Brain microvascular endothelial cell (primary cell): ENCODE results near the gene GNG7.

Experiments
- DNase-seq: peaks from one replicate; pipeline ENCODE4 v3.0.0-alpha.2; 2020
- H3K27ac ChIP-seq: fragments of 250-450 bp; sonication (Bioruptor Pico); 2 replicates; pipeline ENCODE4 v1.5.1; 2020; ENCODE audit warnings: mild to moderate bottlenecking, moderate library complexity
- H3K27me3 ChIP-seq: fragments of 250-450 bp; sonication (Bioruptor Pico); replicated peaks from 2 replicates; pipeline ENCODE4 v1.5.1; 2020; ENCODE audit warnings: mild to moderate bottlenecking
- H3K36me3 ChIP-seq: fragments of 250-450 bp; sonication (Bioruptor Pico); replicated peaks from 2 replicates; pipeline ENCODE4 v1.5.1; 2020; ENCODE audit warnings: mild to moderate bottlenecking
- H3K4me3 ChIP-seq: 2 replicates; pipeline ENCODE4 v1.5.1; 2011; ENCODE audit warnings: low read depth, mild to moderate bottlenecking, control low read depth, low read length, moderate library complexity
- in situ Hi-C: cut with HindIII; loops from 2 replicates; pipeline ENCODE4 v1.10.0; 2017; ENCODE audit warnings: low sequenced_read_pairs, low pct_ligation_motif_present
- TF ChIP-seq, protein P1 (sequence below): IDR thresholded peaks from 2 replicates; pipeline ENCODE4 v1.5.1; 2011; ENCODE audit warnings: low read depth, mild to moderate bottlenecking, moderate library complexity, low read length, control low read depth, inconsistent platforms; ENCODE audit errors: missing control alignments

Gene GNG7

DNA sequence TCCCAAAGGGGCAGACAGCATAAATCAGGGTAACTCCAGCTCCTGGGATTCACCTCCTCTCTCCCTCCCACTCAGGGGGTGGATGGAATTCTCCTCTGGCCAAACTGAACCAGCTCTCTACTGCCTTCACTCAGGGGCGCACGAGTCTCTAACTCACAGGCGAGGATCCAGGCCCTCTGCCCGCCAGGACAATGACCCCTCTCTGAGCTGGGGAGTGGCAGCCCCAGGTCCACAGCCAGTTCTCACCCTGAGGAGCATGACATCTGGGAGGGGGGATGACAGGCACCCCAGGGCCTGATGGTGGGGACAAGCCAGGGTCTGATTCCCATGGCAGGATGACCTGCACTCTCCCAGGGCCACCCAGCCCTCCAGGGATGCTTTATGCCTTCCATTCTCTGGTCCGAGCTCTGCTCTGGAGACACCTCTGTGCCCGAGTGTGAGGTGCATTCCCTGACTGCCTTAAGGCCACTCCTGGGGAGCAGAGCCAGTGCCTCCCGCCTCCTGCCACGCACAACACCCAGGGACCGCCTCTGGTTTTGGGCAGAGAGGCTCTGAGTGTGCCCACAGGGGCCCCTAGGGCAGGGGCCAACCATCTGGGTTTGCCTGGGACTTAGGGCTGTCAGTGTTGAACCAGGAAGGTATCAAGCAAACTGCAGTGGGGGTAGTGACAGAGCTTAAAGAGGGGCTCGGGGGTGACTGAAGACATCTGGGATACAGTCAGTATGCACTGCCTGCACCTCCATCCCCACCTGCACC, 66.2 kb downstream of the GNG7 start:
- H3K4me3 ChIP-seq = no peak overlapping the region
- H3K36me3 ChIP-seq = no peaks in the 10 kb centered on the region
- no peaks in the 10 kb centered on the region for H3K27me3 ChIP-seq
- in situ Hi-C loops = no loop called here
- H3K27ac ChIP-seq = no peak overlapping the region
- TF ChIP-seq, protein P1, sequence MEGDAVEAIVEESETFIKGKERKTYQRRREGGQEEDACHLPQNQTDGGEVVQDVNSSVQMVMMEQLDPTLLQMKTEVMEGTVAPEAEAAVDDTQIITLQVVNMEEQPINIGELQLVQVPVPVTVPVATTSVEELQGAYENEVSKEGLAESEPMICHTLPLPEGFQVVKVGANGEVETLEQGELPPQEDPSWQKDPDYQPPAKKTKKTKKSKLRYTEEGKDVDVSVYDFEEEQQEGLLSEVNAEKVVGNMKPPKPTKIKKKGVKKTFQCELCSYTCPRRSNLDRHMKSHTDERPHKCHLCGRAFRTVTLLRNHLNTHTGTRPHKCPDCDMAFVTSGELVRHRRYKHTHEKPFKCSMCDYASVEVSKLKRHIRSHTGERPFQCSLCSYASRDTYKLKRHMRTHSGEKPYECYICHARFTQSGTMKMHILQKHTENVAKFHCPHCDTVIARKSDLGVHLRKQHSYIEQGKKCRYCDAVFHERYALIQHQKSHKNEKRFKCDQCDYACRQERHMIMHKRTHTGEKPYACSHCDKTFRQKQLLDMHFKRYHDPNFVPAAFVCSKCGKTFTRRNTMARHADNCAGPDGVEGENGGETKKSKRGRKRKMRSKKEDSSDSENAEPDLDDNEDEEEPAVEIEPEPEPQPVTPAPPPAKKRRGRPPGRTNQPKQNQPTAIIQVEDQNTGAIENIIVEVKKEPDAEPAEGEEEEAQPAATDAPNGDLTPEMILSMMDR = no peak
- no peak for DNase-seq

DNA sequence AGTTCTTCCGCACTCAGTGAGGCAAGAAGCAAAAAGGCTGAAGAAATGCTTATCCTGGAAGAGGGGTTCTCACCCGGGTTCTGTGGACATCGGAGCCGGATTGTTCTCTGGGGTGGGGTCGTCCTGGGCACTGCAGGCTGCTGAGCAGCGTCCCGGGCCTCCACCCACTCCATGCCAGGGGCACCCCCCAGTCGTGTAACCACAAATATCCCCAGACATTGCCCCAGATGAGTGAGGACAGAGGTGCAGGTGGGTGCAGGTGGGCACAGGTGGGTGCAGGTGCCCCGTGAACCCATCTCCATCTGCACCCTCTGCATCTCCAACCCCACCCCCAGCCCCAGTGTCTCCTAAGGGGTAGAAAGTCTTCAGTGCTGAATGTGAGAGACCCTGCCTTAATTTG, 67.5 kb downstream of the GNG7 start:
- no peak for DNase-seq
- Histone ChIP-seq H3K27ac (no peak overlapping the region), H3K27me3 (no peaks in the 10 kb centered on the region), H3K4me3 (no peak overlapping the region), H3K36me3 (no peaks in the 10 kb centered on the region)
- TF ChIP-seq, protein P1 = no peak
- in situ Hi-C loops = no loop called here

DNA sequence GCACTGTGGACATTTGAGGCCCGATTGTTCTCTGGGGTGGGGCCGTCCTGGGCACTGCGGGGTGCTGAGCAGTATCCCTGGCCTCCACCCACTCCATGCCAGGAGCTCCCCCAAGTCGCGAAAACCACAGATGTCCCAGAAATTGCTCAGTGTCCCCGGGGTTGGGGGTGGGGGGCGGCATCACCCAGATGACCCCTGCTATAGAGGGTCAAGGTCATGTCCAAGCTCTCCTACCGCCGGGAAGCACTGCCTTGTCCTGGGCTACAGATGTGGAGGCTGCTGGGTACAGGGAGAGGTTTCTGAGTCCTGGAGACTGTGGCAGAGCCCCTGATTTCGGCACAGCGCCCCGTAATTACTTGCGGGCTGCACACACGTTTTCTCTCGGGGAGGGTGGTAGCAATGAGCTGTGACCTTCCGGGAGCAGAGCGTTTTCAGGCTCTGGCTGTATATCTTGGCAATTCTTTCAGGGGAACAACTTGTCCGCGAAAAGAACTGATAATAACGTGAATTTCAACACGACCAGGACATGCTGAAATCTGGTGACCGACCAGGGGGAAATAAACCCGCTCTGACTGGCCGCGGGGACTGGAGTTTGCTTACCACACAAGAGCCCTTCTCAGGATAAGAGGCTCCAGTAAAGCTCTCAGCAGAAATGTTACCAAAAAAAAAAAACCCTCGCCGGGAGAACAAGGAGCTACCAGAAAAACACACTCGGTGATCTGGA, 68.1 kb downstream of the GNG7 start:
- DNase-seq = no peak
- no peaks in the 10 kb centered on the region for H3K36me3 ChIP-seq
- TF ChIP-seq, protein P1 = no peak
- H3K27ac ChIP-seq = no peak overlapping the region
- no peaks in the 10 kb centered on the region for H3K27me3 ChIP-seq
- in situ Hi-C loops = no loop called here
- no peak overlapping the region for H3K4me3 ChIP-seq

DNA sequence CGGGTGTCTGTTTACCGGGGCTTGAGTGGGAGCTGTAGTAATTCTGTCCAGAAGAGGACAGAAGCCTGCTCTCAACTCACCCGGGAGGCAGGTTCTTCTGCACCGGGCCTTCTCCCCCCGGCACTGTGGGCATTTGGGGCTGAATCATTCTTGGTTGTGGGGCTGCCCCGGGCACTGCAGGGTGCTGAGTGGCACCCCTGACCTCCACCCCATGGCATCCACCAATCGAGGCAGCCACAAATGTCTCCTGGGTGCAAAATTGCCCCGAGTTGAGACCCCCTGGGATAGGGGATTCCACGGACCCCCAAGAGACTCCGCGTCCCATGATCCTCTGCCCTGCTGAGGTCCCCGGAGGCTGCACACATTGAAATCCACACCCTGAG, 68.8 kb downstream of the GNG7 start:
- Histone ChIP-seq H3K27me3 (no peaks in the 10 kb centered on the region), H3K27ac (no peak overlapping the region), H3K36me3 (no peaks in the 10 kb centered on the region), H3K4me3 (no peak overlapping the region)
- in situ Hi-C loops = no loop called here
- no peak for DNase-seq
- TF ChIP-seq, protein P1 = no peak

DNA sequence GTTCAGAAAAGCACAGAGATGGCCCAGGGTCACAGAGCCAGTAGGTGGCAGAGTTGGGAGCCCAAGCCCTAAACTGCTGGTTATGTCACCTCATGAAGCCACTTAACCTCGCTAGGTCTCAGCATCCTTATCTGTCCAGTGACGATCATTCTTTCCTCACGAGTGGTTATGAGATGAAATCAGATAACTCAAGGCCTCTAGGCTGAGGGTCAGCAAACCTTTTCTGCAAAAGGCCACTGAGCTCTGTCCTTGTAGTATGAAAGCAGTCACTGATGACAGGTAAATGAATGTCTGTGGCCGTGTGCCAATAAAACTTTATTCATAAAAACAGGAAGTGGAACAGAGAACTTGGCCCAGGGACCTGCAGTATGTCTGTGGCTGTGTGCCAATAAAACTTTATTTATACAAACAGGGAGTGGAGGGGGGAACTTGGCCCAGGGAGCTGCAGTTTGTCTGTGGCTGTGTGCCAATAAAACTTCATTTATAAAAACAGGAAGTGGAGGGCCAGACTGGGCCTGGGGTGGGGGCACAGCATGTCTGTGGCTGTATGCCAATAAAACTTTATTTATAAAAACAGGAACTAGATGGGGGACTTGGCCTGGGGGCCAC, 71.2 kb downstream of the GNG7 start:
- no peak for DNase-seq
- TF ChIP-seq, protein P1 = no peak
- in situ Hi-C loops = no loop called here

More for the DNA sequence above, 71.2 kb downstream of the GNG7 start:
- no peak overlapping the region for H3K4me3 ChIP-seq
- H3K27ac ChIP-seq = no peak overlapping the region
- H3K27me3 ChIP-seq = no peaks in the 10 kb centered on the region
- no peaks in the 10 kb centered on the region for H3K36me3 ChIP-seq
